Stomach (tissue), 19 donors: ENCODE measurements around the gene CBR4. TPM values are rescaled to one million over a fixed set of nuclear protein-coding genes. Genes with fewer than 3 reads are reported as not detected.
A peak's percentile ranks its signal among the peaks of the same experiment; 100 is the strongest.

Experiments used
- DNase-seq, 2 donors: peaks; one replicate each; pipeline versions ENCODE4 v3.0.0 to v3.0.0-alpha.2; 2013 to 2019
- H3K27ac ChIP-seq, 5 donors: fragments of 200-600 bp in 4 of 5; sonication (generic) in 4 of 5; one replicate each; pipeline ENCODE4 v1.5.1; 2013 to 2019; ENCODE audit warnings: mild to moderate bottlenecking in 1 of 5, moderate library complexity in 1 of 5
- H3K27me3 ChIP-seq, 3 donors: fragments of 200-600 bp; sonication (generic); one replicate each; pipeline ENCODE4 v1.5.1; 2017 to 2019; ENCODE audit warnings: mixed run types in 1 of 3
- H3K36me3 ChIP-seq, 4 donors: fragments of 200-600 bp; sonication (generic); 1 replicate in 3 of 4; 2 replicates in 1 of 4; pipeline ENCODE4 v1.5.1; 2016 to 2019
- H3K4me1 ChIP-seq, 4 donors: fragments of 200-600 bp; sonication (generic); one replicate each; pipeline ENCODE4 v1.5.1; 2016 to 2019
- H3K4me3 ChIP-seq, 4 donors: fragments of 200-600 bp; sonication (generic) in 3 of 4; one replicate each; pipeline ENCODE4 v1.5.1; 2016 to 2019; ENCODE audit warnings: mild to moderate bottlenecking in 1 of 4
- H3K9me3 ChIP-seq, 4 donors: fragments of 200-600 bp; sonication (generic); one replicate each; pipeline ENCODE4 v1.5.1; 2016 to 2019
- EP300 ChIP-seq: sonication (generic); formaldehyde crosslinking; IDR thresholded peaks from one replicate; pipeline ENCODE4 v1.6.1; 2017; ENCODE audit warnings: antibody characterized with exemption
- POLR2A ChIP-seq, 4 donors: fragments of 450-650 bp; IDR thresholded peaks; one replicate each; pipeline ENCODE4 v1.6.1; 2016; ENCODE audit warnings: antibody characterized with exemption in 4 of 4, control low read depth in 2 of 4, mild to moderate bottlenecking in 1 of 4, moderate library complexity in 1 of 4
- POLR2AphosphoS5 ChIP-seq, 3 donors: sonication (generic); formaldehyde crosslinking; IDR thresholded peaks; one replicate each; pipeline ENCODE4 v1.6.1; 2016; ENCODE audit warnings: antibody characterized with exemption in 3 of 3
- WGBS, 5 donors: extraction: QIAGEN DNeasy Blood & Tissue Kit in 3 of 5; methylation state at CpG; one replicate each; pipeline versions ENCODE4 v1.1.5 to v1.1.7; 2013 to 2018; 5-methylcytosine and 5-hydroxymethylcytosine counted together
- intact Hi-C: fragments of 100-400 bp; cut with DNase I; formaldehyde crosslinking; loops from one replicate; pipeline ENCODE4 v1.15.1; 2023; ENCODE audit warnings: low total_unique reads
- long read RNA-seq, 10 donors: transcript quantifications; one replicate each; lab custom pipeline, GENCODE V29; 2026
- polyA plus RNA-seq, 3 donors: library from polyadenylated mRNA; stranded (reverse); fragments of 200-250 nt; gene quantifications; one replicate each; pipeline ENCODE4 v1.2.3, GENCODE V29; 2013
- total RNA-seq, 5 donors: library from RNA; depleted of rRNA; stranded (reverse); fragments of >200 nt; gene quantifications; one replicate each; pipeline versions ENCODE4 v1.1.0 to v1.2.3, GENCODE V29; 2014 to 2016
- TF ChIP-seq, protein P1 (sequence below), 7 experiments: fragments of 450-650 bp in 4 of 7; fragments of 200-600 bp in 3 of 7; sonication (generic) in 3 of 7; IDR thresholded peaks; one replicate each; pipeline ENCODE4 v1.5.1; 2016 to 2019; ENCODE audit warnings: antibody characterized with exemption in 7 of 7, control low read depth in 2 of 7, mild to moderate bottlenecking in 1 of 7
- donor health status: healthy with polysubstance abuse.
- donor health status: Bipolar disorder and iron deficiency.
- donor health status: healthy.

CBR4 gene
- total RNA-seq (10 to 100 TPM in 4 of 5 donors, not detected in 1; 13.4 to 48.7 (median 16.4) TPM), polyA plus RNA-seq (1 to 10 TPM; 4.1 to 6.8 (median 6.7) TPM)
- long read RNA-seq, donor 1, partial matches to known transcripts: 7 of 10 reads
- long read RNA-seq, donor 1, other reads (novel, unspliced or antisense): 0 of 10 reads
- long read RNA-seq, donor 2, transcript CBR4-201 (5 exons, 3,443 nt): major isoform, 6 of 8 reads
- long read RNA-seq, donor 2, partial matches to known transcripts: 0 of 8 reads
- long read RNA-seq, donor 2, other reads (novel, unspliced or antisense): 0 of 8 reads
- long read RNA-seq, donor 3, partial matches to known transcripts: 18 of 26 reads
- long read RNA-seq, donor 3, other reads (novel, unspliced or antisense): 7 of 26 reads
- long read RNA-seq, donor 4, partial matches to known transcripts: 0 of 1 reads
- long read RNA-seq, donor 4, other reads (novel, unspliced or antisense): 0 of 1 reads
- long read RNA-seq, donor 5, partial matches to known transcripts: 0 of 3 reads
- long read RNA-seq, donor 5, other reads (novel, unspliced or antisense): 0 of 3 reads
- long read RNA-seq, donor 6, transcript CBR4-202 (4 exons, 1,602 nt): minor isoform, 7 of 76 reads
- long read RNA-seq, donor 6, transcript CBR4-201 (5 exons, 3,443 nt): major isoform, 13 of 76 reads
- long read RNA-seq, donor 6, partial matches to known transcripts: 47 of 76 reads
- long read RNA-seq, donor 6, other reads (novel, unspliced or antisense): 9 of 76 reads
- long read RNA-seq, donor 7, transcript CBR4-201 (5 exons, 3,443 nt): major isoform, 5 of 7 reads
- long read RNA-seq, donor 7, partial matches to known transcripts: 0 of 7 reads
- long read RNA-seq, donor 7, other reads (novel, unspliced or antisense): 0 of 7 reads
- long read RNA-seq, donor 8, partial matches to known transcripts: 0 of 1 reads
- long read RNA-seq, donor 8, other reads (novel, unspliced or antisense): 0 of 1 reads
- long read RNA-seq, donor 9, partial matches to known transcripts: 0 of 2 reads
- long read RNA-seq, donor 9, other reads (novel, unspliced or antisense): 0 of 2 reads
- long read RNA-seq, donor 10, partial matches to known transcripts: 0 of 1 reads
- long read RNA-seq, donor 10, other reads (novel, unspliced or antisense): 0 of 1 reads

- peaks cover 23 to 55% (median 37%) of the 10 kb centered on the region in 4 donors for H3K4me1 ChIP-seq
- TF ChIP-seq POLR2AphosphoS5 (IDR thresholded peaks at IDR 0.05) (peak; percentile 90 to 97 (median 92)), EP300 (no peak), POLR2A (IDR thresholded peaks at IDR 0.05) (peak in 2 of 4 donors; percentile 89 to 92)
- TF ChIP-seq, protein P1, sequence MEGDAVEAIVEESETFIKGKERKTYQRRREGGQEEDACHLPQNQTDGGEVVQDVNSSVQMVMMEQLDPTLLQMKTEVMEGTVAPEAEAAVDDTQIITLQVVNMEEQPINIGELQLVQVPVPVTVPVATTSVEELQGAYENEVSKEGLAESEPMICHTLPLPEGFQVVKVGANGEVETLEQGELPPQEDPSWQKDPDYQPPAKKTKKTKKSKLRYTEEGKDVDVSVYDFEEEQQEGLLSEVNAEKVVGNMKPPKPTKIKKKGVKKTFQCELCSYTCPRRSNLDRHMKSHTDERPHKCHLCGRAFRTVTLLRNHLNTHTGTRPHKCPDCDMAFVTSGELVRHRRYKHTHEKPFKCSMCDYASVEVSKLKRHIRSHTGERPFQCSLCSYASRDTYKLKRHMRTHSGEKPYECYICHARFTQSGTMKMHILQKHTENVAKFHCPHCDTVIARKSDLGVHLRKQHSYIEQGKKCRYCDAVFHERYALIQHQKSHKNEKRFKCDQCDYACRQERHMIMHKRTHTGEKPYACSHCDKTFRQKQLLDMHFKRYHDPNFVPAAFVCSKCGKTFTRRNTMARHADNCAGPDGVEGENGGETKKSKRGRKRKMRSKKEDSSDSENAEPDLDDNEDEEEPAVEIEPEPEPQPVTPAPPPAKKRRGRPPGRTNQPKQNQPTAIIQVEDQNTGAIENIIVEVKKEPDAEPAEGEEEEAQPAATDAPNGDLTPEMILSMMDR (IDR thresholded peaks at IDR 0.05): peak in 5 of 7 experiments; percentile 23 to 65 (median 42)
Measured at GRCh38 chr4:169010125-169011023, at the start of gene CBR4. TSS of gene CBR4 (minus strand) at chr4:169010255. CDS start at chr4:169010089, 166 bp downstream.

GRCh38 chr4:169059306-169060211 is 49.5 kb upstream of the CBR4 start:
- peak overlapping the region in 4 of 5 donors; percentile 41 to 74 (median 59) for H3K27ac ChIP-seq
- intact Hi-C loops: no loop called here
- WGBS, 5 donors: 66 to 73% (median 72%) methylated on average over 22 of the region's 22 CpGs
- H3K27me3 ChIP-seq: no peaks in the 10 kb centered on the region
- H3K9me3 ChIP-seq: no peaks in the 10 kb centered on the region
- TF ChIP-seq, protein P1 (IDR thresholded peaks at IDR 0.05): no peak
- no peak for TF ChIP-seq EP300
- no peak for TF ChIP-seq POLR2A (IDR thresholded peaks at IDR 0.05)
- no peak for TF ChIP-seq POLR2AphosphoS5 (IDR thresholded peaks at IDR 0.05)
- H3K4me1 ChIP-seq: peaks cover 0 to 40% (median 25%) of the 10 kb centered on the region in 4 donors
- H3K36me3 ChIP-seq: no peaks in the 10 kb centered on the region
- DNase-seq: peak in 1 of 2 donors; percentile 37
- no peak overlapping the region for H3K4me3 ChIP-seq

More at GRCh38 chr4:169010125-169011023, at the start of gene CBR4:
- peaks cover 0 to 8% (median 3%) of the 10 kb centered on the region in 4 donors for H3K36me3 ChIP-seq
- peak; percentile 98 to 100 for DNase-seq
- intact Hi-C loops: loop anchor here (10.0 kb wide), 1 partner anchor 474 kb away; no protein-coding TSS in a partner anchor
- H3K4me3 ChIP-seq: peak within 1 kb of the TSS; percentile 57 to 70 (median 63)
- peak within 1 kb of the TSS; percentile 91 to 96 (median 93) for H3K27ac ChIP-seq
- H3K9me3 ChIP-seq: no peaks in the 10 kb centered on the region
- no peaks in the 10 kb centered on the region for H3K27me3 ChIP-seq
- 0 to 3% (median 1%) methylated on average over 45 to 54 of the region's 54 CpGs for WGBS, 5 donors

GRCh38 chr4:169058312-169058711 is 48.3 kb upstream of the CBR4 start:
- H3K36me3 ChIP-seq: no peaks in the 10 kb centered on the region
- H3K9me3 ChIP-seq: no peaks in the 10 kb centered on the region
- H3K4me1 ChIP-seq: peaks cover 0 to 38% (median 24%) of the 10 kb centered on the region in 4 donors
- DNase-seq: no peak
- intact Hi-C loops: no loop called here
- H3K27ac ChIP-seq: no peak overlapping the region
- 86 to 93% (median 90%) methylated on average over 7 of the region's 7 CpGs for WGBS, 5 donors
- TF ChIP-seq POLR2A (IDR thresholded peaks at IDR 0.05) (no peak), EP300 (no peak), POLR2AphosphoS5 (IDR thresholded peaks at IDR 0.05) (no peak)
- TF ChIP-seq, protein P1 (IDR thresholded peaks at IDR 0.05): no peak
- H3K4me3 ChIP-seq: no peak overlapping the region
- no peaks in the 10 kb centered on the region for H3K27me3 ChIP-seq
